H1 (cell line): Measurements from ENCODE around the gene SPDYE6. TPM values are rescaled to one million over a fixed set of nuclear protein-coding genes. Genes with fewer than 3 reads are reported as not detected.

Experiments used
- BRCA1 ChIP-seq: IDR thresholded peaks from 2 replicates; pipeline ENCODE4 v1.6.1; 2012; ENCODE audit warnings: low read depth, low read length, improper control_type of control experiment
- CBX8 ChIP-seq: fragments of 300-800, 300-1000 bp; sonication (generic); IDR thresholded peaks from 2 replicates; pipeline ENCODE4 v1.7.1; 2016; ENCODE audit warnings: low read depth, low read length, borderline replicate concordance
- CHD7 ChIP-seq: fragments of 300-600 bp; sonication (generic); IDR thresholded peaks from 2 replicates; pipeline ENCODE4 v1.7.1; 2012; ENCODE audit warnings: low read length, moderate library complexity, mild to moderate bottlenecking, inconsistent platforms; ENCODE audit not compliant: insufficient replicate concordance
- CTCF ChIP-seq, 3 experiments: IDR thresholded peaks; 1 replicate in 2 of 3; 2 replicates in 1 of 3; pipeline versions ENCODE4 v1.5.1 to v1.6.1; 2011; ENCODE audit warnings: low read length in 3 of 3, mild to moderate bottlenecking in 3 of 3, inconsistent platforms in 2 of 3, low read depth in 1 of 3, moderate library complexity in 1 of 3; ENCODE audit not compliant: insufficient read depth in 1 of 3; ENCODE audit errors: control extremely low read depth in 1 of 3
- GABPA ChIP-seq: IDR thresholded peaks from 2 replicates; pipeline ENCODE4 v1.6.1; 2011; ENCODE audit warnings: mild to moderate bottlenecking, low read length, moderate library complexity, borderline replicate concordance; ENCODE audit not compliant: insufficient read depth
- JUN ChIP-seq: IDR thresholded peaks from 2 replicates; pipeline ENCODE4 v1.6.1; 2011; ENCODE audit warnings: low read depth, mild to moderate bottlenecking, improper control_type of control experiment, low read length
- MAFK ChIP-seq: IDR thresholded peaks from 2 replicates; pipeline ENCODE4 v1.6.1; 2012; ENCODE audit warnings: low read depth, mild to moderate bottlenecking, improper control_type of control experiment, low read length
- SIRT6 ChIP-seq: IDR thresholded peaks from one replicate; pipeline ENCODE4 v1.7.1; 2012; ENCODE audit warnings: low read length, inconsistent platforms
- TAF1 ChIP-seq: IDR thresholded peaks from 2 replicates; pipeline ENCODE4 v1.6.1; 2011; ENCODE audit warnings: mild to moderate bottlenecking, low read depth, low read length
- TCF12 ChIP-seq: IDR thresholded peaks from 2 replicates; pipeline ENCODE4 v1.6.1; 2011; ENCODE audit warnings: low read depth, mild to moderate bottlenecking, low read length
- polyA plus RNA-seq, 7 experiments: library from polyadenylated mRNA; depleted of rRNA in 3 of 7; stranded (reverse) in 5 of 7; unstranded in 2 of 7; fragments of >200 nt in 5 of 7; fragments of 200-250 nt in 2 of 7; gene quantifications; 1 replicate in 5 of 7; 2 replicates in 1 of 7; 4 replicates in 1 of 7; pipeline versions ENCODE4 v1.2.1 to v1.2.3, GENCODE V29; 2011 to 2013; ENCODE audit warnings: missing spikeins in 2 of 7, mixed read lengths in 2 of 7
- total RNA-seq: library from RNA; stranded (reverse); fragmentation: NEBNext Ultra II Directional; extraction: Animal tissue kit (Norgen Biotek cat#: 25700); gene quantifications from 2 replicates; pipeline ENCODE4 v1.2.1, GENCODE V29; 2021

Gene SPDYE6
- total and polyA plus RNA-seq, 2 of the 8 experiments (the other 6 are each of a cell fraction or from before 2014, with no cell fraction given), result not detected

DNA sequence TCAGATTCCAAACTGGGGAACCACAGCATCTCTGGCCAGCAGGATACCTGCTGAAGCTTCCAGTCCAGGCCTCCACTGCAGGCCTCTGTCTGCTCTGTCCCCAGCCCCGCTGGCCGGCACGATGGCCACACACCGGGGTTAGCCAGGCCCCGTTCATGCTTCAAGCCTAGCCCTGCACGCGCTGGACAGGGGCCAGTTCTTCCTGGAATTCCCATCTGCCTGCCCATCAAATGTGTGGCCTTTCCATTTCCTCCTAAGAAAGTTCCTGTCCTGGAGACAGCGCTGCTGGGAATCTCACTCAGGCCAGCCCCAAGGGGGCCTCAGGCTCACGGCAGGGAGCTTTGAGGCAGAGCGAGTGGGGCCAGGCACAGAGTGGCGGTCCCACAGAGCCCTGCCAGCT is 51.6 kb downstream of the SPDYE6 start (continued):
- TF ChIP-seq CHD7 (no peak), TAF1 (no peak), CTCF (IDR thresholded peaks at IDR 0.05; ENCODE audit: control extremely low read depth in 1 of 3, insufficient read depth in 1 of 3, low read depth in 1 of 3, low read length in 3 of 3) (no peak), JUN (no peak), CBX8 (no peak), BRCA1 (no peak), TCF12 (no peak), MAFK (no peak), GABPA (no peak), SIRT6 (no peak)
